HCT116 (cell line): ENCODE results near the gene RBFOX2. TPM values are rescaled to one million over a fixed set of nuclear protein-coding genes. Genes with fewer than 3 reads are reported as not detected.

Experiments used
- ATAC-seq: fragments of 200-7000 bp; cut with Tn5 transposase; 2 replicates; pipeline ENCODE4 v1.9.1; 2020; ENCODE audit warnings: mild to moderate bottlenecking, moderate library complexity
- BruUV-seq: library from RNA; stranded (reverse); fragments of 400-500 nt; replicated peaks from 2 replicates; lab custom pipeline; 2021; lab: Mats Ljungman, UMichigan
- CTCF ChIA-PET: fragments of 300-600 bp; sonication (Branson Sonifier 250); formaldehyde crosslinking; loops from one replicate; lab custom pipeline; 2021; ENCODE audit warnings: antibody characterized with exemption; lab: Charles Lee
- POLR2A ChIA-PET: fragments of 300-600, 350-600 bp; sonication (Branson Sonifier 250); formaldehyde crosslinking; loops from one replicate; lab custom pipeline; 2021; ENCODE audit warnings: antibody characterized with exemption; lab: Charles Lee
- RAD21 ChIA-PET, 2 experiments: fragments of 300-600 bp; sonication (Branson Sonifier 250); formaldehyde crosslinking; loops; one replicate each; lab custom pipeline; 2023; ENCODE audit warnings: low total read pairs in 2 of 2; ENCODE audit not compliant: uncharacterized antibody in 2 of 2, unreplicated experiment in 2 of 2, low non-redundant PET in 1 of 2; lab: Charles Lee
- DNase-seq: peaks from one replicate; pipeline ENCODE4 v3.0.0-alpha.2; 2010; ENCODE audit warnings: low read depth, low spot score
- H2AFZ ChIP-seq: fragments of 200-600 bp; shearing (Covaris generic), sonication (generic); 2 replicates; pipeline ENCODE4 v1.6.1; 2017; ENCODE audit warnings: low read depth, mixed run types, mixed read lengths, antibody characterized with exemption, low read length; ENCODE audit not compliant: poor library complexity, severe bottlenecking
- H3K27ac ChIP-seq: 2 replicates; pipeline ENCODE4 v1.5.1; 2012; ENCODE audit warnings: low read depth, low read length
- H3K27me3 ChIP-seq: fragments of 200-600 bp; sonication (generic); 2 replicates; pipeline ENCODE4 v1.6.1; 2016; ENCODE audit warnings: mixed run types, low read length, mixed read lengths; ENCODE audit not compliant: insufficient read depth
- H3K36me3 ChIP-seq, 2 experiments: fragments of 200-500 bp in 1 of 2; fragments of 200-600 bp in 1 of 2; sonication (Bioruptor generic) in 1 of 2; sonication (generic) in 1 of 2; 2 replicates each; pipeline versions ENCODE4 v1.5.1 to v1.6.1; 2014 to 2016; ENCODE audit warnings: low read length in 2 of 2, inconsistent platforms in 1 of 2, mixed read lengths in 1 of 2, mixed run types in 1 of 2; ENCODE audit not compliant: insufficient read depth in 2 of 2, control insufficient read depth in 1 of 2
- H3K4me1 ChIP-seq, 2 experiments: fragments of 200-600 bp in 1 of 2; sonication (generic) in 1 of 2; 2 replicates each; pipeline versions ENCODE4 v1.5.1 to v1.6.1; 2012 to 2017; ENCODE audit warnings: low read length in 2 of 2, inconsistent platforms in 1 of 2, mild to moderate bottlenecking in 1 of 2, mixed read lengths in 1 of 2, mixed run types in 1 of 2, moderate library complexity in 1 of 2; ENCODE audit not compliant: insufficient read depth in 2 of 2, control insufficient read depth in 1 of 2
- H3K4me2 ChIP-seq: fragments of 200-600 bp; sonication (generic); 2 replicates; pipeline ENCODE4 v1.6.1; 2017; ENCODE audit warnings: mixed run types, low read length, mixed read lengths
- H3K4me3 ChIP-seq, 2 experiments: fragments of 200-600 bp in 1 of 2; sonication (generic) in 1 of 2; replicated peaks in 1 of 2; 2 replicates each; pipeline ENCODE4 v1.5.1; 2011 to 2016; ENCODE audit warnings: low read length in 2 of 2, control low read depth in 1 of 2, low read depth in 1 of 2, mild to moderate bottlenecking in 1 of 2, mixed read lengths in 1 of 2, mixed run types in 1 of 2
- H3K79me2 ChIP-seq: fragments of 200-600 bp; sonication (generic); 2 replicates; pipeline ENCODE4 v1.6.1; 2017; ENCODE audit warnings: mild to moderate bottlenecking, mixed run types, low read length, moderate library complexity, mixed read lengths; ENCODE audit not compliant: insufficient read depth
- H3K9ac ChIP-seq: fragments of 200-600 bp; sonication (generic); 2 replicates; pipeline ENCODE4 v1.6.1; 2016; ENCODE audit warnings: low read length, mixed read lengths
- H3K9me2 ChIP-seq: fragments of 200-600 bp; sonication (generic), shearing (Covaris generic); 2 replicates; pipeline ENCODE4 v1.6.1; 2017; ENCODE audit warnings: mixed run types, mild to moderate bottlenecking, moderate library complexity; ENCODE audit not compliant: insufficient read depth
- H3K9me3 ChIP-seq, 2 experiments: fragments of 200-500 bp in 1 of 2; fragments of 200-600 bp in 1 of 2; sonication (Bioruptor generic) in 1 of 2; sonication (generic) in 1 of 2; 2 replicates each; pipeline ENCODE4 v1.6.1; 2014 to 2017; ENCODE audit warnings: low read length in 2 of 2, mixed read lengths in 2 of 2, inconsistent platforms in 1 of 2, low read depth in 1 of 2, mild to moderate bottlenecking in 1 of 2, mixed run types in 1 of 2, moderate library complexity in 1 of 2; ENCODE audit not compliant: control insufficient read depth in 1 of 2, insufficient read depth in 1 of 2
- H4K20me1 ChIP-seq: fragments of 200-600 bp; sonication (generic), shearing (Covaris generic); 2 replicates; pipeline ENCODE4 v1.6.1; 2017; ENCODE audit warnings: mixed run types, mild to moderate bottlenecking, moderate library complexity; ENCODE audit not compliant: insufficient read depth
- CTCF ChIP-seq, 3 experiments: fragments of 200-600 bp in 1 of 3; sonication (generic) in 1 of 3; IDR thresholded peaks in 2 of 3; conservative IDR thresholded peaks in 1 of 3; 2 replicates each; pipeline ENCODE4 v1.5.1; 2012 to 2017; ENCODE audit warnings: low read depth in 2 of 3, low read length in 2 of 3, antibody characterized with exemption in 1 of 3, borderline replicate concordance in 1 of 3, control low read depth in 1 of 3, mild to moderate bottlenecking in 1 of 3, mixed read lengths in 1 of 3, mixed run types in 1 of 3, moderate library complexity in 1 of 3; ENCODE audit not compliant: insufficient read depth in 1 of 3
- MAX ChIP-seq: IDR thresholded peaks from 2 replicates; pipeline ENCODE4 v1.6.1; 2012
- POLR2A ChIP-seq: IDR thresholded peaks from 2 replicates; pipeline ENCODE4 v1.7.0; 2011; ENCODE audit warnings: borderline replicate concordance; ENCODE audit not compliant: insufficient read depth, insufficient read length; ENCODE audit errors: extremely low read depth
- POLR2AphosphoS5 ChIP-seq: IDR thresholded peaks from 2 replicates; pipeline ENCODE4 v1.6.1; 2011; ENCODE audit warnings: mild to moderate bottlenecking, low read depth, low read length, moderate library complexity
- SRF ChIP-seq: IDR thresholded peaks from 2 replicates; pipeline ENCODE4 v1.6.1; 2012; ENCODE audit warnings: low read depth
- TCF7L2 ChIP-seq: IDR thresholded peaks from 2 replicates; pipeline ENCODE4 v1.7.0; 2011; ENCODE audit warnings: borderline replicate concordance, inconsistent platforms; ENCODE audit not compliant: insufficient read depth, insufficient read length; ENCODE audit errors: extremely low read depth
- YY1 ChIP-seq: IDR thresholded peaks from 2 replicates; pipeline ENCODE4 v1.6.1; 2011; ENCODE audit warnings: low read length, low read depth, moderate library complexity, mild to moderate bottlenecking; ENCODE audit not compliant: insufficient replicate concordance; ENCODE audit errors: extremely low read depth
- ZBTB33 ChIP-seq: IDR thresholded peaks from 2 replicates; pipeline ENCODE4 v1.6.1; 2011; ENCODE audit warnings: mild to moderate bottlenecking, low read length, moderate library complexity; ENCODE audit not compliant: insufficient replicate concordance; ENCODE audit errors: extremely low read depth
- intact Hi-C: fragments of 100-400 bp; cut with micrococcal nuclease; formaldehyde crosslinking; loops from 2 replicates; pipeline ENCODE4 v1.10.0; 2022
- total RNA-seq: library from RNA; stranded (reverse); gene quantifications from one replicate; pipeline ENCODE4 v1.2.1, GENCODE V29; 2021; ENCODE audit not compliant: unreplicated experiment

RBFOX2 gene
- total RNA-seq, 1 experiment from 2014 or later: 83.9 TPM

- intact Hi-C loops: no loop called here
- ATAC-seq (no peak), DNase-seq (no peak)
- Histone ChIP-seq H3K4me2 (no peak overlapping the region), H3K9ac (no peak overlapping the region), H3K36me3 (no peaks in the 10 kb centered on the region), H2AFZ (no peak overlapping the region), H3K9me2 (no peaks in the 10 kb centered on the region), H3K4me3 (no peak overlapping the region), H3K79me2 (peaks cover 45% of the 10 kb centered on the region), H3K27me3 (no peaks in the 10 kb centered on the region), H3K9me3 (no peaks in the 10 kb centered on the region), H3K27ac (no peak overlapping the region), H4K20me1 (peaks cover 4% of the 10 kb centered on the region; the same call in 1 of the 2 replicates), H3K4me1 (no peaks in the 10 kb centered on the region)
- BruUV-seq: no TSS peak
- CTCF ChIA-PET: no interaction called here
- TF ChIP-seq MAX: no peak
- no peak for TF ChIP-seq ZBTB33
- TF ChIP-seq CTCF (IDR thresholded peaks at IDR 0.05 in 2 of 3, conservative IDR thresholded peaks at IDR 0.05 in 1 of 3; ENCODE audit: borderline replicate concordance in 1 of 3, insufficient read depth in 1 of 3, low read depth in 2 of 3, low read length in 2 of 3): no peak
- POLR2A ChIA-PET: no interaction called here
- RAD21 ChIA-PET: no interaction called here
Measured at GRCh38 chr22:35852076-35852475, 176.5 kb downstream of the RBFOX2 start.

GRCh38 chr22:35850831-35851230 is 177.8 kb downstream of the RBFOX2 start:
- CTCF ChIA-PET: no interaction called here
- BruUV-seq: no TSS peak
- ATAC-seq (no peak), DNase-seq (no peak)
- POLR2A ChIA-PET: no interaction called here
- Histone ChIP-seq H3K9me3 (no peaks in the 10 kb centered on the region), H3K27me3 (no peaks in the 10 kb centered on the region), H4K20me1 (peaks cover 4% of the 10 kb centered on the region; the same call in 1 of the 2 replicates), H3K27ac (no peak overlapping the region), H3K4me1 (no peaks in the 10 kb centered on the region), H3K9me2 (no peaks in the 10 kb centered on the region), H3K36me3 (no peaks in the 10 kb centered on the region), H3K4me2 (no peak overlapping the region), H3K79me2 (peaks cover 46% of the 10 kb centered on the region), H3K9ac (no peak overlapping the region), H2AFZ (no peak overlapping the region), H3K4me3 (no peak overlapping the region)
- intact Hi-C loops: no loop called here
- RAD21 ChIA-PET: no interaction called here
- no peak for TF ChIP-seq TCF7L2
- no peak for TF ChIP-seq YY1
- no peak for TF ChIP-seq POLR2AphosphoS5
- TF ChIP-seq SRF: no peak
- no peak for TF ChIP-seq POLR2A
